Endothelial cell (in vitro differentiated cells): ENCODE measurements around the gene CALM3. TPM values are rescaled to one million over a fixed set of nuclear protein-coding genes. Genes with fewer than 3 reads are reported as not detected.

ENCODE experiments used
- DNase-seq: peaks from one replicate; pipeline ENCODE4 v3.0.0; 2021; ENCODE audit warnings: low spot score
- H3K27ac Mint-ChIP-seq: one replicate; pipeline ENCODE4 v1.8.0; 2021; ENCODE audit warnings: mixed read lengths, inconsistent platforms; ENCODE audit not compliant: unreplicated experiment
- H3K27me3 Mint-ChIP-seq: one replicate; pipeline ENCODE4 v1.8.0; 2021; ENCODE audit warnings: mild to moderate bottlenecking, moderate library complexity, mixed read lengths, inconsistent platforms; ENCODE audit not compliant: unreplicated experiment
- H3K36me3 Mint-ChIP-seq: one replicate; pipeline ENCODE4 v1.8.0; 2021; ENCODE audit warnings: mild to moderate bottlenecking, low read depth, mixed read lengths, inconsistent platforms; ENCODE audit not compliant: unreplicated experiment
- H3K4me1 Mint-ChIP-seq: one replicate; pipeline ENCODE4 v1.8.0; 2021; ENCODE audit warnings: mild to moderate bottlenecking, mixed read lengths, inconsistent platforms; ENCODE audit not compliant: unreplicated experiment
- H3K4me3 Mint-ChIP-seq: one replicate; pipeline ENCODE4 v1.8.0; 2021; ENCODE audit warnings: mild to moderate bottlenecking, mixed read lengths, inconsistent platforms; ENCODE audit not compliant: unreplicated experiment
- H3K9me3 Mint-ChIP-seq: one replicate; pipeline ENCODE4 v1.8.0; 2021; ENCODE audit warnings: mixed read lengths, inconsistent platforms; ENCODE audit not compliant: unreplicated experiment
- CTCF ChIP-seq: fragments of 200-600 bp; sonication (generic); IDR thresholded peaks from one replicate; pipeline ENCODE4 v1.5.0; 2021; ENCODE audit warnings: antibody characterized with exemption; ENCODE audit not compliant: unreplicated experiment
- total RNA-seq: library from RNA; stranded (reverse); fragmentation: NEBNext Ultra II Directional; extraction: Animal tissue kit (Norgen Biotek cat#: 25700); gene quantifications from one replicate; pipeline ENCODE4 v1.2.1, GENCODE V29; 2021; ENCODE audit not compliant: unreplicated experiment

The CALM3 gene
- total RNA-seq, 1 donor from 2014 or later = 564 TPM

DNA sequence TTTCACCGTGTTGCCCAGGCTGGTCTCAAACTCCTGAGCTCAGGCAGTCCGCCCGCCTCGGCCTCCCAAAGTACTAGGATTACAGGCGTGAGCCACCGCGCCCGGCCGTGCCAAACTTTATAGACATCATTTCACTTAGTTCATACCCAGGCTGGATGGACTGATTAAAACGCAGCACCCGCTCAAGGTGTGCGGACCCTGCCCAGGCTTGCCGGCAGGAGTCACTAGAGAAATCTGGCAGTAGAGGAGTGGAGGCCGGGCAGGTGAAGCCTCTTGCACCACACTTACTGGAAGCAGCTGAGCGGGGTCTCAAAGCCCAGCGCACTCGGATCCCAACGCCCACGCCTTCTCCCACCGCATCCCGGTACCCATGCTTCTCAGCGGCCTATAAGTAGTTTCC lies 12.4 kb downstream of the CALM3 start:
- Mint-ChIP-seq H3K4me1 (peaks cover 3% of the 10 kb centered on the region), H3K4me3 (no peak overlapping the region)
- no peak for DNase-seq

GRCh38 chr19:46614114-46614722 lies 13.1 kb downstream of the CALM3 start:
- Mint-ChIP-seq H3K4me3 (no peak overlapping the region), H3K36me3 (peaks cover 7% of the 10 kb centered on the region), H3K4me1 (peaks cover 3% of the 10 kb centered on the region), H3K27me3 (peaks cover 18% of the 10 kb centered on the region), H3K9me3 (no peaks in the 10 kb centered on the region), H3K27ac (no peak overlapping the region)
- peak; percentile 87 for DNase-seq
- TF ChIP-seq CTCF = peak; percentile 88

More for the DNA sequence above, 12.4 kb downstream of the CALM3 start:
- Mint-ChIP-seq H3K36me3 (peaks cover 12% of the 10 kb centered on the region), H3K27ac (no peak overlapping the region), H3K27me3 (peaks cover 20% of the 10 kb centered on the region), H3K9me3 (no peaks in the 10 kb centered on the region)
- TF ChIP-seq CTCF = no peak

- H3K9me3 Mint-ChIP-seq = no peaks in the 10 kb centered on the region
- H3K4me1 Mint-ChIP-seq = peaks cover 3% of the 10 kb centered on the region
- TF ChIP-seq CTCF = no peak
- peaks cover 14% of the 10 kb centered on the region for H3K27me3 Mint-ChIP-seq
- DNase-seq = no peak
- no peak overlapping the region for H3K4me3 Mint-ChIP-seq
- no peaks in the 10 kb centered on the region for H3K36me3 Mint-ChIP-seq
- H3K27ac Mint-ChIP-seq = no peak overlapping the region
Measured at GRCh38 chr19:46615966-46616365, 14.8 kb downstream of the CALM3 start.

- Mint-ChIP-seq H3K27me3 (peaks cover 12% of the 10 kb centered on the region), H3K4me1 (peaks cover 3% of the 10 kb centered on the region), H3K4me3 (peak overlapping the region; percentile 60), H3K27ac (no peak overlapping the region), H3K36me3 (no peaks in the 10 kb centered on the region), H3K9me3 (no peaks in the 10 kb centered on the region)
- peak; percentile 73 for DNase-seq
- TF ChIP-seq CTCF = no peak
Measured at GRCh38 chr19:46616631-46617322, 15.6 kb downstream of the CALM3 start.

DNA sequence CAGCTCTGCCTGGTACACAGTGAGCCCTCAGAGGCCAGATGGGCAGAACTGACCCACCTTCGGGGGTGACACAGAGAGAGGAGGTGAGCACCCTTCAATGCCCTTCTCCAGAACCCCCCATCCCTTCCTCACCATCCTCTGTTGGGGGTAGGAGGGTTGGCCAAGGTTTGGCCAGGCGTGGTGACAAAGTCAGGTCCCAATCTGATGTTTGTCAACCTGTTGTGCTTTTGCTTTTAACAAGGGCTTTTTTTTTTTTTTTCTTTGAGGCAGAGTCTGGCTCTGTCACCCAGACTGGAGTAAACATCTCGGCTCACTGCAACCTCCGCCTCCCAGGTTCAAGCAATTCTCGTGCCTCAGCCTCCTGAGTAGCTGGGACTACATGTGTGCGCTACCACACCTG lies 16.5 kb downstream of the CALM3 start:
- Mint-ChIP-seq H3K4me3 (no peak overlapping the region), H3K4me1 (peaks cover 3% of the 10 kb centered on the region), H3K9me3 (no peaks in the 10 kb centered on the region), H3K27me3 (peaks cover 10% of the 10 kb centered on the region), H3K27ac (no peak overlapping the region), H3K36me3 (no peaks in the 10 kb centered on the region)
- DNase-seq = no peak
- no peak for TF ChIP-seq CTCF
